Measurements from ENCODE around the gene CD160.
"Not testable (repeated sequence)": the region's sequence is repeated elsewhere in the genome, so short reads cannot be mapped to it uniquely, and the experiment has no call there.

The CD160 gene

DNA sequence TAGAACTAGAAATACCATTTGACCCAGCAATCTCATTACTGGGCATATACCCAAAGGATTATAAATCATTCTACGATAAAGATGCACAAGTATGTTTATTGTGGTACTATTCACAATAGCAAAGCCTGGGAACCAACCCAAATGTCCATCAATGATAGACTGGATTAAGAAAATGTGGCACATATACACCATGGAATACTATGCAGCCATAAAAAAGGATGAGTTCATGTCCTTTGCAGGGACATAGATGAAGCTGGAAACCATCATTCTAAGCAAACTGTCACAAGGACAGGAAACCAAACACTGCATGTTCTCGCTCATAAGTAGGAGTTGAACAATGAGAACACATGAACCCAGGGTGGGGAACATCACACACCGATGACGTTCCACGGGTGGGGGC, 6.9 kb downstream of the CD160 start:
- H3K4me2 ChIP-seq (ENCODE audit: insufficient read depth, low read length, poor library complexity, severe bottlenecking); H3K4me1 ChIP-seq (ENCODE audit: control insufficient read depth in 2 of 2, insufficient read depth in 1 of 2, low read depth in 1 of 2, low read length in 2 of 2); H3K27me3 ChIP-seq (ENCODE audit: control insufficient read depth in 3 of 3, insufficient read depth in 3 of 3, low read depth in 1 of 3, low read length in 3 of 3); H2BK120ac ChIP-seq (ENCODE audit: low read depth, low read length); H3K27ac ChIP-seq (replicated peaks; ENCODE audit: low read length); H3K14ac ChIP-seq (ENCODE audit: low read length); H4K8ac ChIP-seq (ENCODE audit: low read depth, low read length); H3K23ac ChIP-seq (ENCODE audit: low read depth, low read length, poor library complexity); H3K18ac ChIP-seq (ENCODE audit: low read length); H3K9me3 ChIP-seq (replicated peaks in 1 of 2; ENCODE audit: control insufficient read depth in 2 of 2, insufficient read depth in 1 of 2, low read depth in 1 of 2, low read length in 2 of 2); H3K36me3 ChIP-seq (replicated peaks in 1 of 2; ENCODE audit: control insufficient read depth in 2 of 2, insufficient read depth in 2 of 2, low read length in 2 of 2); H3K9ac ChIP-seq (ENCODE audit: low read depth, low read length, poor library complexity); H3K4ac ChIP-seq (ENCODE audit: low read length); H2BK5ac ChIP-seq (ENCODE audit: low read length); H3K79me1 ChIP-seq (ENCODE audit: low read depth, low read length); DNase-seq (ENCODE audit: low spot score); H3K4me3 ChIP-seq (ENCODE audit: low read length in 2 of 2); H2AK5ac ChIP-seq (ENCODE audit: low read depth, low read length); H2BK15ac ChIP-seq (ENCODE audit: low read length); H4K91ac ChIP-seq (ENCODE audit: low read depth, low read length, poor library complexity); H2BK12ac ChIP-seq (ENCODE audit: low read length); H2AFZ ChIP-seq (ENCODE audit: low read length): not testable (repeated sequence)
- WGBS, 2 donors (ENCODE audit: extremely low coverage in 2 of 2, insufficient read length in 2 of 2, insufficient replicate concordance in 1 of 2) = no CpG with 5 or more reads among the region's 5 CpGs

GRCh38 chr1:145729196-145729595, 9.9 kb downstream of the CD160 start:
- Histone ChIP-seq H4K8ac (ENCODE audit: low read depth, low read length) (no peak overlapping the region), H2BK120ac (ENCODE audit: low read depth, low read length) (no peak overlapping the region), H3K79me1 (ENCODE audit: low read depth, low read length) (no peaks in the 10 kb centered on the region), H3K4ac (ENCODE audit: low read length) (no peak overlapping the region), H3K4me1 (ENCODE audit: control insufficient read depth in 2 of 2, insufficient read depth in 1 of 2, low read depth in 1 of 2, low read length in 2 of 2) (no peaks in the 10 kb centered on the region), H2BK5ac (ENCODE audit: low read length) (no peak overlapping the region), H2BK15ac (ENCODE audit: low read length) (no peak overlapping the region), H3K4me3 (ENCODE audit: low read length in 2 of 2) (no peak overlapping the region), H3K36me3 (replicated peaks in 1 of 2; ENCODE audit: control insufficient read depth in 2 of 2, insufficient read depth in 2 of 2, low read length in 2 of 2) (no peaks in the 10 kb centered on the region), H3K9me3 (replicated peaks in 1 of 2; ENCODE audit: control insufficient read depth in 2 of 2, insufficient read depth in 1 of 2, low read depth in 1 of 2, low read length in 2 of 2) (no peaks in the 10 kb centered on the region), H3K4me2 (ENCODE audit: insufficient read depth, low read length, poor library complexity, severe bottlenecking) (no peak overlapping the region), H3K18ac (ENCODE audit: low read length) (no peak overlapping the region), H3K9ac (ENCODE audit: low read depth, low read length, poor library complexity) (no peak overlapping the region), H2AFZ (ENCODE audit: low read length) (no peak overlapping the region), H2BK12ac (ENCODE audit: low read length) (no peak overlapping the region), H3K14ac (ENCODE audit: low read length) (no peak overlapping the region), H3K27ac (replicated peaks; ENCODE audit: low read length) (no peak overlapping the region), H4K91ac (ENCODE audit: low read depth, low read length, poor library complexity) (no peak overlapping the region), H3K27me3 (ENCODE audit: control insufficient read depth in 3 of 3, insufficient read depth in 3 of 3, low read depth in 1 of 3, low read length in 3 of 3) (no peaks in the 10 kb centered on the region), H3K23ac (ENCODE audit: low read depth, low read length, poor library complexity) (no peak overlapping the region), H2AK5ac (ENCODE audit: low read depth, low read length) (no peak overlapping the region)
- no peak for DNase-seq (ENCODE audit: low spot score)
- no CpG with 5 or more reads among the region's 5 CpGs for WGBS, 2 donors (ENCODE audit: extremely low coverage in 2 of 2, insufficient read length in 2 of 2, insufficient replicate concordance in 1 of 2)

DNA sequence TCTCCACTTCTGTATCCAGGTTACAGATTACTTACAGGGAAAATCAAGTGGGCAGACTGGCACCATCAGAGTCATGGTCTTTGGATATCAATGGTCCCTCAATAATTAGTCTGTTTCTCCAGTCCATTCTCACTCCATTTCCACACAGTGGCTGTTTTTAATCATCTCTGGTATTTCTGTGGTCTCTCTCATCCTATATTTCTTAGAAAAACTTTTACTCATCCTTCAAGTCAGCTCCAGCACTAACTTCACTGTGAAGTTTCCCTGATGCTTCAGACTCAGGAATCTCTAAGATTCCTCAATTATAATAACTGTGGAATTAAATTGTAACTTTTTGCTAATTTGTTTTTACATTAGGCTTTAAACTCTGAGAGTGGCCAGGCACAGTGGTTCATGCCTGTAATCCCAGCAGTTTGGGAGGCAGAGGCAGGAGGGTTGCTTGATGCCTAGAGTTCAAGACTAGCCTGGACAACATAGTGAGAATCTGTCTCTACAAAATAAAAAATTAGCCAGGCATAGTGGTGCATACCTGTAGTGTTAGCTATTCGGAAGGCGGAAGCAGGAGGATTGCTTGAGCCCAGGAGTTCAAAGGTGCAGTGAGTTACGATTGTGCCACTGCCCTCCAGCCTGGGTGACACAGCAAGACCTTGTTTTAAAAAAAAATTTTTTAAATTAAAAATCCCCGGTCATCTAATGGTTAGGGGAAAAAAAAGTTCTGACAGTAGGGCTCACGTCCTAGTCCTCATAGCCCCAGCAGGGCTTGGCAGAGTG, 10.6 kb downstream of the CD160 start:
- H3K4me3 ChIP-seq (ENCODE audit: low read length in 2 of 2) = no peak overlapping the region
- H3K79me1 ChIP-seq (ENCODE audit: low read depth, low read length) = no peaks in the 10 kb centered on the region
- WGBS, 2 donors (ENCODE audit: extremely low coverage in 2 of 2, insufficient read length in 2 of 2, insufficient replicate concordance in 1 of 2) = no CpG with 5 or more reads among the region's 5 CpGs
- no peak overlapping the region for H4K91ac ChIP-seq (ENCODE audit: low read depth, low read length, poor library complexity)
- no peak overlapping the region for H3K4ac ChIP-seq (ENCODE audit: low read length)
- H3K9me3 ChIP-seq (replicated peaks in 1 of 2; ENCODE audit: control insufficient read depth in 2 of 2, insufficient read depth in 1 of 2, low read depth in 1 of 2, low read length in 2 of 2) = no peaks in the 10 kb centered on the region
- no peak for DNase-seq (ENCODE audit: low spot score)
- H3K27ac ChIP-seq (replicated peaks; ENCODE audit: low read length) = no peak overlapping the region
- no peak overlapping the region for H4K8ac ChIP-seq (ENCODE audit: low read depth, low read length)
- no peak overlapping the region for H2BK120ac ChIP-seq (ENCODE audit: low read depth, low read length)
- H2BK12ac ChIP-seq (ENCODE audit: low read length) = no peak overlapping the region
- H3K36me3 ChIP-seq (replicated peaks in 1 of 2; ENCODE audit: control insufficient read depth in 2 of 2, insufficient read depth in 2 of 2, low read length in 2 of 2) = no peaks in the 10 kb centered on the region
- no peak overlapping the region for H3K9ac ChIP-seq (ENCODE audit: low read depth, low read length, poor library complexity)
- H3K23ac ChIP-seq (ENCODE audit: low read depth, low read length, poor library complexity) = no peak overlapping the region
- no peak overlapping the region for H2AK5ac ChIP-seq (ENCODE audit: low read depth, low read length)
- H2BK5ac ChIP-seq (ENCODE audit: low read length) = no peak overlapping the region
- no peak overlapping the region for H2BK15ac ChIP-seq (ENCODE audit: low read length)
- H2AFZ ChIP-seq (ENCODE audit: low read length) = no peak overlapping the region
- H3K27me3 ChIP-seq (ENCODE audit: control insufficient read depth in 3 of 3, insufficient read depth in 3 of 3, low read depth in 1 of 3, low read length in 3 of 3) = no peaks in the 10 kb centered on the region
- no peak overlapping the region for H3K18ac ChIP-seq (ENCODE audit: low read length)
- H3K4me1 ChIP-seq (ENCODE audit: control insufficient read depth in 2 of 2, insufficient read depth in 1 of 2, low read depth in 1 of 2, low read length in 2 of 2) = no peaks in the 10 kb centered on the region
- H3K4me2 ChIP-seq (ENCODE audit: insufficient read depth, low read length, poor library complexity, severe bottlenecking) = no peak overlapping the region
- H3K14ac ChIP-seq (ENCODE audit: low read length) = no peak overlapping the region

DNA sequence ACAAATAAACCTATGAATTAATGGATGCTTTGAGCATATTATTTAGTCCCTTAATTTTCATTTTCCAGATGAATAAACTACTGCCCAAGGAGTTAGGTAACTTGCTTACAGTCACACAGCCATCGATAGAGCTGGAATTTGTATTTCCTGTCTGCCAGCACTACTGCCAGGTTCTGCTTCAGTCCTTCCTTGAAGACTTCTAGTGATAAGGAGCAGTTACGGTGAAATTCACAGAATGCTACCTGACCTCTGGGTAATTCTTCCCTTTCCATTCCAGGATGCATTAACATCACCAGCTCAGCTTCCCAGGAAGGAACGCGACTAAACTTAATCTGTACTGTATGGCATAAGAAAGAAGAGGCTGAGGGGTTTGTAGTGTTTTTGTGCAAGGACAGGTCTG, 11.2 kb downstream of the CD160 start:
- DNase-seq (ENCODE audit: low spot score) = no peak
- no peak overlapping the region for H3K23ac ChIP-seq (ENCODE audit: low read depth, low read length, poor library complexity)
- H3K4me3 ChIP-seq (ENCODE audit: low read length in 2 of 2) = no peak overlapping the region
- no peak overlapping the region for H3K4me2 ChIP-seq (ENCODE audit: insufficient read depth, low read length, poor library complexity, severe bottlenecking)
- no peak overlapping the region for H2BK12ac ChIP-seq (ENCODE audit: low read length)
- H3K9ac ChIP-seq (ENCODE audit: low read depth, low read length, poor library complexity) = no peak overlapping the region
- H3K36me3 ChIP-seq (replicated peaks in 1 of 2; ENCODE audit: control insufficient read depth in 2 of 2, insufficient read depth in 2 of 2, low read length in 2 of 2) = no peaks in the 10 kb centered on the region
- no peak overlapping the region for H3K14ac ChIP-seq (ENCODE audit: low read length)
- no peak overlapping the region for H3K18ac ChIP-seq (ENCODE audit: low read length)
- no peak overlapping the region for H3K4ac ChIP-seq (ENCODE audit: low read length)
- H3K27ac ChIP-seq (replicated peaks; ENCODE audit: low read length) = no peak overlapping the region
- WGBS, 2 donors (ENCODE audit: extremely low coverage in 2 of 2, insufficient read length in 2 of 2, insufficient replicate concordance in 1 of 2) = no CpG with 5 or more reads among the region's 4 CpGs
- no peaks in the 10 kb centered on the region for H3K27me3 ChIP-seq (ENCODE audit: control insufficient read depth in 3 of 3, insufficient read depth in 3 of 3, low read depth in 1 of 3, low read length in 3 of 3)
- no peak overlapping the region for H2BK120ac ChIP-seq (ENCODE audit: low read depth, low read length)
- no peak overlapping the region for H2BK5ac ChIP-seq (ENCODE audit: low read length)
- no peaks in the 10 kb centered on the region for H3K9me3 ChIP-seq (replicated peaks in 1 of 2; ENCODE audit: control insufficient read depth in 2 of 2, insufficient read depth in 1 of 2, low read depth in 1 of 2, low read length in 2 of 2)
- no peaks in the 10 kb centered on the region for H3K79me1 ChIP-seq (ENCODE audit: low read depth, low read length)
- H2AK5ac ChIP-seq (ENCODE audit: low read depth, low read length) = no peak overlapping the region
- no peak overlapping the region for H4K8ac ChIP-seq (ENCODE audit: low read depth, low read length)
- H2BK15ac ChIP-seq (ENCODE audit: low read length) = no peak overlapping the region
- H2AFZ ChIP-seq (ENCODE audit: low read length) = no peak overlapping the region
- no peak overlapping the region for H4K91ac ChIP-seq (ENCODE audit: low read depth, low read length, poor library complexity)
- no peaks in the 10 kb centered on the region for H3K4me1 ChIP-seq (ENCODE audit: control insufficient read depth in 2 of 2, insufficient read depth in 1 of 2, low read depth in 1 of 2, low read length in 2 of 2)
